HG02763 (cell line): ENCODE results near the gene ISCA1.

ENCODE experiments used
- ATAC-seq: cut with Tn5 transposase; IDR thresholded peaks from one replicate; pipeline ENCODE4 v1.9.1; 2021; ENCODE audit warnings: mild to moderate bottlenecking, moderate library complexity; ENCODE audit not compliant: unreplicated experiment

Gene ISCA1

GRCh38 chr9:86238861-86239770 lies 43.2 kb downstream of the ISCA1 start:
- ATAC-seq: no peak

DNA sequence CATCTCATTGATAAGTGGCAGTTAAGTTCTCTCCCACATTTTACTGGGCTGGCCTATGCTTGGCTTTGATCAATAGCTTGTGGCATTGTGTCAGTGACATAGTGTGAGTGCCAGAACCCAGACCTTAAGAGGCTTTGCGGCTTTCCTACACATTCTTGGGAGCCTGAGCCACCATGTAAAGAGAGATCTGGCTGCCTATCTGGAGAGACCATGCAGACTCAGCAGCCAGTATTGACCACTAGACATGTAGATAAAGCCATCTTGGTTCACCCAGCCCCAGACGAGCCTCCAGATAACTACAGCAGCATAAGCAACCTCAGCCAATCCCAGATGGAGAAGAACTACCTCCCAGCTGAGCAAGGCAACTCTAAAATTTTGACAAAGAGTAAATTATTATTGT lies 51.5 kb downstream of the ISCA1 start:
- no peak for ATAC-seq

DNA sequence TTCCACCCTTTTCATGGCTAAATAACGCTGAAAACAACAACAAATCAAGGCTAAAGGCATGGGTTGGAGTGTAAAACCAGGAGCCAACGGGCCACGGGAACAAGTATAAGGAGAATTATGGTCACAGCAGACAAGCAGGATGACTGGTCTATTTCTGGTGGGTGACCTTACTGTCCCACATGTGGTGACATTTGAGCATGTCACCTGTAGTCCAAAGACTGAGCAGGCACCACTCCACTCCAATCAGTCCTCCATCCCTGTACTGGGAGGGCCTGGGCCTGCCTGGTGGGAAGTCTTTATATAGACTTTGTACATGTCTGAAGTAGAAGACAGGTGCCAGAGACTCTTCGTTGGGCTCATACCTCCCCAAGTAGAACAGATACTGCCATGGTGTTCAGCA lies 59.7 kb downstream of the ISCA1 start:
- ATAC-seq: no peak

GRCh38 chr9:86219606-86220005 lies 62.7 kb downstream of the ISCA1 start:
- no peak for ATAC-seq

GRCh38 chr9:86217076-86217755 lies 65.1 kb downstream of the ISCA1 start:
- ATAC-seq: no peak
